Measurements from ENCODE around the gene SAYSD1.

Gene SAYSD1

GRCh38 chr6:39153766-39154397 lies 38.9 kb upstream of the SAYSD1 start:
- no peak for TF ChIP-seq POLR2AphosphoS5 (IDR thresholded peaks at IDR 0.05; ENCODE audit: low read depth, low read length)
- no peak for TF ChIP-seq FOXP2 (optimal IDR thresholded peaks at IDR 0.05; ENCODE audit: borderline replicate concordance, extremely low read depth, extremely low read length, insufficient read depth)
- TF ChIP-seq TAF1 (IDR thresholded peaks at IDR 0.05; ENCODE audit: borderline replicate concordance, insufficient read depth, low read length), result no peak
- TF ChIP-seq SIN3A (IDR thresholded peaks at IDR 0.05; ENCODE audit: borderline replicate concordance, insufficient read depth, low read length), result no peak
- no peak for TF ChIP-seq REST (IDR thresholded peaks at IDR 0.05; ENCODE audit: insufficient read depth in 1 of 2, low read depth in 2 of 2, low read length in 2 of 2)

- no peak for TF ChIP-seq REST (IDR thresholded peaks at IDR 0.05; ENCODE audit: insufficient read depth in 1 of 2, low read depth in 2 of 2, low read length in 2 of 2)
- no peak for TF ChIP-seq POLR2AphosphoS5 (IDR thresholded peaks at IDR 0.05; ENCODE audit: low read depth, low read length)
- no peak for TF ChIP-seq SIN3A (IDR thresholded peaks at IDR 0.05; ENCODE audit: borderline replicate concordance, insufficient read depth, low read length)
- TF ChIP-seq TAF1 (IDR thresholded peaks at IDR 0.05; ENCODE audit: borderline replicate concordance, insufficient read depth, low read length), result no peak
- no peak for TF ChIP-seq FOXP2 (optimal IDR thresholded peaks at IDR 0.05; ENCODE audit: borderline replicate concordance, extremely low read depth, extremely low read length, insufficient read depth)
These were observed 37.3 kb upstream of the SAYSD1 start for GRCh38 chr6:39152262-39152661.

GRCh38 chr6:39151211-39151610 lies 36.2 kb upstream of the SAYSD1 start:
- no peak for TF ChIP-seq POLR2AphosphoS5 (IDR thresholded peaks at IDR 0.05; ENCODE audit: low read depth, low read length)
- no peak for TF ChIP-seq SIN3A (IDR thresholded peaks at IDR 0.05; ENCODE audit: borderline replicate concordance, insufficient read depth, low read length)
- TF ChIP-seq FOXP2 (optimal IDR thresholded peaks at IDR 0.05; ENCODE audit: borderline replicate concordance, extremely low read depth, extremely low read length, insufficient read depth), result no peak
- no peak for TF ChIP-seq TAF1 (IDR thresholded peaks at IDR 0.05; ENCODE audit: borderline replicate concordance, insufficient read depth, low read length)
- no peak for TF ChIP-seq REST (IDR thresholded peaks at IDR 0.05; ENCODE audit: insufficient read depth in 1 of 2, low read depth in 2 of 2, low read length in 2 of 2)

GRCh38 chr6:39144481-39145173 lies 29.6 kb upstream of the SAYSD1 start:
- TF ChIP-seq SIN3A (IDR thresholded peaks at IDR 0.05; ENCODE audit: borderline replicate concordance, insufficient read depth, low read length), result no peak
- TF ChIP-seq REST (IDR thresholded peaks at IDR 0.05; ENCODE audit: insufficient read depth in 1 of 2, low read depth in 2 of 2, low read length in 2 of 2), result no peak
- TF ChIP-seq FOXP2 (optimal IDR thresholded peaks at IDR 0.05; ENCODE audit: borderline replicate concordance, extremely low read depth, extremely low read length, insufficient read depth), result no peak
- no peak for TF ChIP-seq POLR2AphosphoS5 (IDR thresholded peaks at IDR 0.05; ENCODE audit: low read depth, low read length)
- no peak for TF ChIP-seq TAF1 (IDR thresholded peaks at IDR 0.05; ENCODE audit: borderline replicate concordance, insufficient read depth, low read length)

Data from PFSK-1 (cell line).